ENCODE data around the gene GPHN. TPM values are rescaled to one million over a fixed set of nuclear protein-coding genes. Genes with fewer than 3 reads are reported as not detected.
A peak's percentile ranks its signal among the peaks of the same experiment; 100 is the strongest.

The GPHN gene
- total and polyA plus RNA-seq, 2 of the 8 experiments (the other 6 are each of a cell fraction or from before 2014, with no cell fraction given) = 6.0 to 16.0 TPM

GRCh38 chr14:67186789-67187584, 679.0 kb downstream of the GPHN start:
- Histone ChIP-seq H3K9me3 (ENCODE audit: insufficient read depth in 2 of 2, low read depth in 1 of 2, low read length in 1 of 2) (no peaks in the 10 kb centered on the region), H2AK5ac (ENCODE audit: low read depth, low read length) (no peak overlapping the region), H3K9ac (replicated peaks in 1 of 4; ENCODE audit: extremely low read depth in 1 of 4, low read depth in 3 of 4, low read length in 3 of 4) (no peak overlapping the region), H3K14ac (ENCODE audit: insufficient read length) (no peak overlapping the region), H3K36me3 (ENCODE audit: control insufficient read depth in 2 of 4, insufficient read depth in 4 of 4, low read length in 3 of 4) (no peaks in the 10 kb centered on the region), H3K4me2 (ENCODE audit: insufficient read depth in 1 of 2, low read depth in 2 of 2, low read length in 2 of 2) (no peak overlapping the region), H2AFZ (ENCODE audit: low read length) (no peak overlapping the region), H3K79me2 (ENCODE audit: control insufficient read depth in 1 of 2, insufficient read depth in 2 of 2, low read length in 2 of 2) (no peaks in the 10 kb centered on the region), H2BK20ac (ENCODE audit: low read length) (no peak overlapping the region), H4K8ac (ENCODE audit: extremely low read depth, insufficient read depth, low read length) (no peak overlapping the region), H3K27ac (ENCODE audit: low read depth, low read length) (no peak overlapping the region), H3K23me2 (ENCODE audit: low read depth, low read length) (no peaks in the 10 kb centered on the region), H2BK12ac (ENCODE audit: low read depth, low read length) (no peak overlapping the region; the same call in 1 of the 2 replicates), H3K4ac (replicated peaks; ENCODE audit: insufficient read length, low read depth, low read length) (no peak overlapping the region), H4K20me1 (replicated peaks in 1 of 2; ENCODE audit: control insufficient read depth in 1 of 2, insufficient read depth in 2 of 2, low read length in 2 of 2) (no peaks in the 10 kb centered on the region), H3K4me3 (ENCODE audit: extremely low read depth in 1 of 4, insufficient read depth in 2 of 4, low read depth in 3 of 4, low read length in 4 of 4) (no peak overlapping the region), H4K5ac (ENCODE audit: insufficient read length, low read depth, low read length) (no peak overlapping the region), H2BK5ac (ENCODE audit: low read depth, low read length) (no peak overlapping the region), H2BK15ac (ENCODE audit: low read length) (no peak overlapping the region), H4K91ac (replicated peaks; ENCODE audit: insufficient read length, low read length) (no peak overlapping the region), H3K27me3 (replicated peaks in 1 of 4; ENCODE audit: control insufficient read depth in 3 of 4, extremely low read depth in 1 of 4, insufficient read depth in 3 of 4, low read length in 3 of 4) (no peaks in the 10 kb centered on the region), H2BK120ac (replicated peaks; ENCODE audit: low read depth, low read length) (no peak overlapping the region), H3K18ac (ENCODE audit: extremely low read depth, low read length) (no peak overlapping the region), H3K79me1 (ENCODE audit: low read depth, low read length) (no peaks in the 10 kb centered on the region), H3K56ac (replicated peaks; ENCODE audit: insufficient read length, low read depth, low read length) (no peak overlapping the region), H3K4me1 (replicated peaks in 1 of 4; ENCODE audit: control insufficient read depth in 3 of 4, insufficient read depth in 4 of 4, low read length in 3 of 4) (no peaks in the 10 kb centered on the region), H3K23ac (ENCODE audit: insufficient read length) (no peak overlapping the region)
- CTCF ChIA-PET (ENCODE audit: partially characterized antibody) = interaction anchor here (0.6 to 2.1 kb wide), 4 partner anchors 14 to 149 kb away, joined by 3 to 5 read pairs (median 3); no protein-coding TSS in a partner anchor
- WGBS, 2 experiments (ENCODE audit: extremely low coverage in 1 of 2, insufficient coverage in 1 of 2, insufficient read length in 1 of 2, insufficient replicate concordance in 2 of 2, low coverage in 1 of 2, low lambda C conversion rate in 2 of 2, missing lambda C conversion rate in 1 of 2) = 86% methylated on average over 7 of the region's 7 CpGs; no CpG with 5 or more reads in 1 of the 2 experiments
- TF ChIP-seq JUND (IDR thresholded peaks at IDR 0.05; ENCODE audit: low read length) (peak; percentile 37; the same call in 1 of the 2 replicates), BACH1 (IDR thresholded peaks at IDR 0.05; ENCODE audit: low read length) (peak; percentile 51; the same call in 1 of the 2 replicates), RAD21 (IDR thresholded peaks at IDR 0.05 in 1 of 2, conservative IDR thresholded peaks at IDR 0.05 in 1 of 2; ENCODE audit: low read depth in 2 of 2, low read length in 2 of 2) (no peak)
- no peak for FAIRE-seq
- POLR2A ChIA-PET (ENCODE audit: partially characterized antibody) = interaction anchor here (0.7 to 1.3 kb wide), 3 partner anchors 9 to 54 kb away, joined by 3 to 4 read pairs (median 3); partner anchors contain the start of gene PALS1
- no peak for DNase-seq (ENCODE audit: low read depth in 1 of 2, low spot score in 2 of 2)

Measured in H1 (cell line).